C4-2B (cell line): ENCODE data around the gene PPP1R3D.
A peak's percentile ranks its signal among the peaks of the same experiment; 100 is the strongest.

Experiments used
- CTCF ChIP-seq: fragments of 450-650 bp; conservative IDR thresholded peaks from 2 replicates; pipeline ENCODE4 v1.5.1; 2017; ENCODE audit warnings: mild to moderate bottlenecking
- ZFX ChIP-seq: fragments of 450-650 bp; IDR thresholded peaks from 2 replicates; pipeline ENCODE4 v1.6.1; 2017

- TF ChIP-seq CTCF (peak; percentile 16; the same call in 1 of the 2 replicates), ZFX (no peak)
Measured at GRCh38 chr20:59985864-59986263, 45.8 kb upstream of the PPP1R3D start.
